Thyroid gland (tissue), 4 donors: ENCODE results near the gene XRCC3.

ENCODE experiments used
- CTCF ChIP-seq, 6 experiments: fragments of 200-600 bp in 3 of 6; fragments of 450-650 bp in 3 of 6; sonication (generic) in 3 of 6; IDR thresholded peaks; one replicate each; pipeline ENCODE4 v1.5.1; 2016 to 2019; ENCODE audit warnings: antibody characterized with exemption in 6 of 6, mild to moderate bottlenecking in 2 of 6, inconsistent platforms in 1 of 6, moderate library complexity in 1 of 6
- POLR2A ChIP-seq, 2 donors: fragments of 450-650 bp; IDR thresholded peaks; one replicate each; pipeline ENCODE4 v1.6.1; 2017; ENCODE audit warnings: antibody characterized with exemption in 2 of 2, mild to moderate bottlenecking in 2 of 2, moderate library complexity in 1 of 2

GRCh38 chr14:103742499-103743255, 27.4 kb upstream of the XRCC3 start:
- TF ChIP-seq CTCF (IDR thresholded peaks at IDR 0.05) (peak in 1 of 6 experiments; percentile 9), POLR2A (IDR thresholded peaks at IDR 0.05) (peak in 1 of 2 donors; percentile 67)
